Stomach (tissue), 4 donors: Measurements from ENCODE around the gene KLC4.

Experiments
- EP300 ChIP-seq: sonication (generic); formaldehyde crosslinking; IDR thresholded peaks from one replicate; pipeline ENCODE4 v1.6.1; 2017; ENCODE audit warnings: antibody characterized with exemption
- POLR2A ChIP-seq, 4 donors: fragments of 450-650 bp; IDR thresholded peaks; one replicate each; pipeline ENCODE4 v1.6.1; 2016; ENCODE audit warnings: antibody characterized with exemption in 4 of 4, control low read depth in 2 of 4, mild to moderate bottlenecking in 1 of 4, moderate library complexity in 1 of 4
- TF ChIP-seq, protein P1 (sequence below), 7 experiments: fragments of 450-650 bp in 4 of 7; fragments of 200-600 bp in 3 of 7; sonication (generic) in 3 of 7; IDR thresholded peaks; one replicate each; pipeline ENCODE4 v1.5.1; 2016 to 2019; ENCODE audit warnings: antibody characterized with exemption in 7 of 7, control low read depth in 2 of 7, mild to moderate bottlenecking in 1 of 7

DNA sequence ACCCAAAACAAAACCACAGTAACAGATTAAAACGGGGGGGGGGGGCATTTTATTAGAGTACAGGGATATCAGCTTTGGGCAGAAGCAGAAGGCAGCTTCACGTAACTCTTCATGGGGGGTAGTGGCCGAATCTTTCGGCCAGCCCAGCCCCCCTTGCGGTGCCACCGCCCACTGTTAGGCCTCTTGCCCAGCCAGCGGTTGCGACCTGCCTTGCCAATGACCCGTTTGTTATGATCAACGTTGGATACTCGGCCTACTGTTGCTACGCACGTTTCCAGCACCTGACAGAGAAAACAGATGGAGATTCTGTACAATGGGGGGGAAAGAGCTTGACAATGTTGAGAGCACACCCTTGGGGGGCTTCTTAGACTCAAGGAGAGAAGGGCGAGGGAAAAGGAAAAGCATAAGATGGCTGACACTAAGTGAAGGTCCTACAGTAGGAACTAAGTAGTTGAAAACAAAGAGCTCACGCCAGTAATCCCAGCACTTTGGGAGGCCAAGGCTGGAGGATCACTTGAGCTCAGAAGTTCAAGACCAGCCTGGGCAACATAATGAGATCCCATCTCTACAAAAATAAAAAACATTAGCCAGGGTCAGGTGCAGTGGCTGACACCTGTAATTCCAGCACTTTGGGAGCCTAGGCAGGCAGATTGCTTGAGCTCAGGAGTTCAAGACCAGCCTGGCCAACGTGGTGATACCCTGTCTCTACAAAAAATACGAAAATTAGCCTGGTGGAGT lies 5.1 kb upstream of the KLC4 start:
- TF ChIP-seq POLR2A (IDR thresholded peaks at IDR 0.05) = no peak
- TF ChIP-seq, protein P1, sequence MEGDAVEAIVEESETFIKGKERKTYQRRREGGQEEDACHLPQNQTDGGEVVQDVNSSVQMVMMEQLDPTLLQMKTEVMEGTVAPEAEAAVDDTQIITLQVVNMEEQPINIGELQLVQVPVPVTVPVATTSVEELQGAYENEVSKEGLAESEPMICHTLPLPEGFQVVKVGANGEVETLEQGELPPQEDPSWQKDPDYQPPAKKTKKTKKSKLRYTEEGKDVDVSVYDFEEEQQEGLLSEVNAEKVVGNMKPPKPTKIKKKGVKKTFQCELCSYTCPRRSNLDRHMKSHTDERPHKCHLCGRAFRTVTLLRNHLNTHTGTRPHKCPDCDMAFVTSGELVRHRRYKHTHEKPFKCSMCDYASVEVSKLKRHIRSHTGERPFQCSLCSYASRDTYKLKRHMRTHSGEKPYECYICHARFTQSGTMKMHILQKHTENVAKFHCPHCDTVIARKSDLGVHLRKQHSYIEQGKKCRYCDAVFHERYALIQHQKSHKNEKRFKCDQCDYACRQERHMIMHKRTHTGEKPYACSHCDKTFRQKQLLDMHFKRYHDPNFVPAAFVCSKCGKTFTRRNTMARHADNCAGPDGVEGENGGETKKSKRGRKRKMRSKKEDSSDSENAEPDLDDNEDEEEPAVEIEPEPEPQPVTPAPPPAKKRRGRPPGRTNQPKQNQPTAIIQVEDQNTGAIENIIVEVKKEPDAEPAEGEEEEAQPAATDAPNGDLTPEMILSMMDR (IDR thresholded peaks at IDR 0.05) = no peak
- TF ChIP-seq EP300 = no peak
